Measurements from ENCODE around the gene ATP8B3. TPM values are rescaled to one million over a fixed set of nuclear protein-coding genes. Genes with fewer than 3 reads are reported as not detected.

The ATP8B3 gene
- total RNA-seq, 4 donors from 2014 or later: 1.3 to 2.0 (median 1.6) TPM; not detected in 1

DNA sequence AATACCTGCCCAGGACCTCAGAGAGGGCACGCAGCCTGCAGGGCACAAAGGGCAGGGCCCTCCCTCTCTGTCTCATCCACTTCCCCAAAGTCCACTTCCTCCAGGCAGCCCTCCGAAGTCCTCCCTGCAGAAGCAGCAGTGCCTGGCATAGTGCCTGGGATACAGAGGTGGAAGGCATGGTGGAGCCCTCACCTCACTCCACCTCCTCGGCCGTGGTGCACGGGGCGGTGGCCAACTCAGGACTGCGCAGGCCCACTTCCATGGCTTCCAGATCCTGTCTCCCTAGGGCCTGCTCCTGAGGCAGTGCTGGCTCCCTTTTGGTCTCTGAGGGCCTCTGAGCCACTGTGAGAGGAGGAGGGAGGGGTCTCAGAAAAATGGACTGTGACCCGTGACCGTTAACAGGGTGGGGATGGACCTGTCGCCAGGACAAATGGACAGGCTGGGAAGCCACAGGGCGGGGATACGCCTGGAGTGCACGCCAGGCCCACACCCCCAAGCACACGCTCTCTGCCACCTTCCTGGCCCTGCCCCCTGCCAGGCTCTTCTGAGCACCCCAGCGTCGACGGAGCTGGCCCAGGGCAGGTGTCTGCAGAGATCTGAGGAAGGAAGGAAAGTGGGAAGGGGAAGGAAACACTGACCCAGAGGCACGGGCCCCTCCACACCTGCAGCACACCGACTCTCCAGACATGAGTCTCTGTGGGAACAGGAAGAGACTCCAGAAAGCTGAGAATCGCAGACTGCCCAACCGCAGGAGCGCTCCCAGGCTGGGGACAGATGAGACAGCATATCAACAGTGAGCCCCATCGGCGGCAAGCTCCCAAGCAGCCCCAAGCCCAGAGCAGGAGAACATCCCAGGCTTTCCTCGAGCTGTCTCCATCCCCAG is 27.8 kb upstream of the ATP8B3 start:
- DNase-seq: no peak
- intact Hi-C loops (cut with DNase I): no loop called here
- peak overlapping the region in 1 of 3 donors; percentile 10 for H3K27ac ChIP-seq
- WGBS, 2 donors: 73 to 82% methylated on average over 23 to 24 of the region's 25 CpGs
- no peak overlapping the region for H3K4me3 ChIP-seq (replicated peaks in 1 of 3)
- peaks cover 9 to 54% of the 10 kb centered on the region in 2 donors for H3K4me1 ChIP-seq
- H3K9me3 ChIP-seq: no peaks in the 10 kb centered on the region
- no peaks in the 10 kb centered on the region for H3K27me3 ChIP-seq
- TF ChIP-seq POLR2A (IDR thresholded peaks at IDR 0.05): no peak
- TF ChIP-seq, protein P1, sequence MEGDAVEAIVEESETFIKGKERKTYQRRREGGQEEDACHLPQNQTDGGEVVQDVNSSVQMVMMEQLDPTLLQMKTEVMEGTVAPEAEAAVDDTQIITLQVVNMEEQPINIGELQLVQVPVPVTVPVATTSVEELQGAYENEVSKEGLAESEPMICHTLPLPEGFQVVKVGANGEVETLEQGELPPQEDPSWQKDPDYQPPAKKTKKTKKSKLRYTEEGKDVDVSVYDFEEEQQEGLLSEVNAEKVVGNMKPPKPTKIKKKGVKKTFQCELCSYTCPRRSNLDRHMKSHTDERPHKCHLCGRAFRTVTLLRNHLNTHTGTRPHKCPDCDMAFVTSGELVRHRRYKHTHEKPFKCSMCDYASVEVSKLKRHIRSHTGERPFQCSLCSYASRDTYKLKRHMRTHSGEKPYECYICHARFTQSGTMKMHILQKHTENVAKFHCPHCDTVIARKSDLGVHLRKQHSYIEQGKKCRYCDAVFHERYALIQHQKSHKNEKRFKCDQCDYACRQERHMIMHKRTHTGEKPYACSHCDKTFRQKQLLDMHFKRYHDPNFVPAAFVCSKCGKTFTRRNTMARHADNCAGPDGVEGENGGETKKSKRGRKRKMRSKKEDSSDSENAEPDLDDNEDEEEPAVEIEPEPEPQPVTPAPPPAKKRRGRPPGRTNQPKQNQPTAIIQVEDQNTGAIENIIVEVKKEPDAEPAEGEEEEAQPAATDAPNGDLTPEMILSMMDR (IDR thresholded peaks at IDR 0.05): no peak
- no peaks in the 10 kb centered on the region for H3K36me3 ChIP-seq

DNA sequence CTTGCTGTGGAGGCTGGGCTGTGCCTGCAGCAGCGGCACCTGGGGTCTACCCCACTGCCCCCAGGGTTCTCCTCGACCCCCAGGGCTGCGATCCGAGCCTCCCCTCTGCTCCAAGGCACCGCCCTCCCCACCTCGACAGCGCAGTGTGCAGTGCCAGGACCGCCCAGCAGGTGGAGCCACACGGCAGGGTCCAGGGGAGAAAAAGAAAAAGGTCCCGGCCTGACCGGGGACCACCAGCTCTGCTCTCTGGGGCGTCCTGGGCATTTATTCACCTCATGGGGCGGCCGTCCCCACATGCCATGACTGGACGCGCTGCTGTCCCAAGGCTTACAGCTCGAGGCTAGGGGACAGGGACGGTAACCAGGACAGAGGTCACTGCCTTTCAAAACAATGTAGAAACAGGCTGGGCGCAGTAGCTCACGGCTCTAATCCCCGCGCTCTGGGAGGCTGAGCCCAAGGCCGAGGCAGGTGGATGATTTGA is 25.6 kb upstream of the ATP8B3 start:
- Histone ChIP-seq H3K36me3 (no peaks in the 10 kb centered on the region), H3K27ac (no peak overlapping the region), H3K4me3 (replicated peaks in 1 of 3) (no peak overlapping the region), H3K27me3 (no peaks in the 10 kb centered on the region), H3K4me1 (peaks cover 7 to 43% of the 10 kb centered on the region in 2 donors), H3K9me3 (no peaks in the 10 kb centered on the region)
- WGBS, 2 donors: 27 to 37% methylated on average over 12 to 16 of the region's 23 CpGs
- intact Hi-C loops (cut with DNase I): no loop called here
- no peak for DNase-seq
- TF ChIP-seq POLR2A (IDR thresholded peaks at IDR 0.05): no peak
- TF ChIP-seq, protein P1 (IDR thresholded peaks at IDR 0.05): peak; percentile 43 to 87 (median 55)

DNA sequence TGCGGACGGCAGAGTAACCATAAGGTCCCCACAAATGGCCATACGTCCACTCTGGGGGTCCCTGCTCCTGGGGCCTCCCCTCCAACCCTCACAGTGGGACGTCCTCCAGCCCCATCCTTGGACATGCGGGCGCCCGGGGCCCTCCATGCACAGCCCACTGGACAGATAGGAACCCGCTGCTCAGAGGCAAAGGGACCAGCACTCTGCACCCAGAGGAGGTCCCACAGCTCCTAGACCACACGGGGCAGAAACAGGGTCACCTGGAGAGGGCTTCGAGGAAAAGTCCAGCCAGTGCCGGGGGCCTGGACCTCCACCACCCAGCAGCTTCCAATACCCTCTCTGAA is 25.1 kb upstream of the ATP8B3 start:
- Histone ChIP-seq H3K9me3 (no peaks in the 10 kb centered on the region), H3K4me1 (peaks cover 7 to 38% of the 10 kb centered on the region in 2 donors), H3K27ac (no peak overlapping the region), H3K4me3 (replicated peaks in 1 of 3) (no peak overlapping the region), H3K36me3 (no peaks in the 10 kb centered on the region), H3K27me3 (no peaks in the 10 kb centered on the region)
- WGBS, 2 donors: 70 to 79% methylated on average over 4 to 8 of the region's 11 CpGs
- no peak for DNase-seq
- intact Hi-C loops (cut with DNase I): no loop called here
- no peak for TF ChIP-seq POLR2A (IDR thresholded peaks at IDR 0.05)
- TF ChIP-seq, protein P1 (IDR thresholded peaks at IDR 0.05): no peak

DNA sequence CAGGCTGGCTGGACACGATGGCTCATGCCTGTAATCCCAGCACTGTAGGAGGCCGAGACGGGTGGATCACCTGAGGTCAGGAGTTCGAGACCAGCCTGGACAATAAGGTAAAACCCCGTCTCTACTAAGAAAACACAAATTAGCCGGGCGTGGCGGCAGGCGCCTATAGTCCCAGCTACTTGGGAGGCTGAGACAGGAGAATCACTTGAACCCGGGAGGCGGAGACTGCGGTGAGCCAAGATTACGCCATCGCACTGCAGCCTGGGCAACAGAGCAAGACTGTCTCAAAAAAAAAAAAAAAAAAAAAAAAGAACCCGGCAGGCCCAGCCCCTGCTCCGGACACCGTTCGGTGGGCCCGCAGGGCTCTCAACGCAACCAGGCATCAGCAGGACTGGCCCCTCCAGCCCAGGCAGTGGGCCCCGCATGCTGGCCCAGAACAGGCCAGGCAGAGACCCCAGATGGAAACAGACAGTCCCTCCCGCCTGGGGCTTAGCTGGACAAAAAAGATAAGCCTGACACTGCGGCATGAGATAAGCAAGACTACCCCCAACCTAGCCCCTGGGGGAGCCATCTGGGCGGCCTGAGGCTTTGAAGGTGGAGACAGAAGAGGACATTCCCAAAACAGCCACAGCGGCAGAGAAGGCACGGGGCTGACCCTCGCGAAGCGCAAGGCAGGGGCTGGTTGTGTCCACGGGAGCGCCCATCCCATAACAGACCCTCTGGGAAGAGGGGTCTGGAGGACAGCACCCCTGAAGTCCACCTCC is 24.6 kb upstream of the ATP8B3 start:
- no peak for TF ChIP-seq POLR2A (IDR thresholded peaks at IDR 0.05)
- TF ChIP-seq, protein P1 (IDR thresholded peaks at IDR 0.05): no peak
- intact Hi-C loops (cut with DNase I): no loop called here
- peaks cover 7 to 36% of the 10 kb centered on the region in 2 donors for H3K4me1 ChIP-seq
- no peak for DNase-seq
- WGBS, 2 donors: 87 to 89% methylated on average over 22 to 31 of the region's 31 CpGs
- no peak overlapping the region for H3K4me3 ChIP-seq (replicated peaks in 1 of 3)
- H3K36me3 ChIP-seq: no peaks in the 10 kb centered on the region
- no peak overlapping the region for H3K27ac ChIP-seq
- no peaks in the 10 kb centered on the region for H3K9me3 ChIP-seq
- no peaks in the 10 kb centered on the region for H3K27me3 ChIP-seq
